GM12865 (cell line): ENCODE results near the gene PELI2.

Experiments used
- DNase-seq: peaks from one replicate; pipeline ENCODE4 v3.0.0; 2010; ENCODE audit warnings: low read depth
- H3K4me3 ChIP-seq: 2 replicates; pipeline ENCODE4 v1.5.1; 2011; ENCODE audit warnings: mild to moderate bottlenecking, low read depth, low read length, control low read depth
- TF ChIP-seq, protein P1 (sequence below): IDR thresholded peaks from 2 replicates; pipeline ENCODE4 v1.5.1; 2011; ENCODE audit warnings: low read length, control low read depth, low read depth, inconsistent platforms; ENCODE audit not compliant: insufficient read depth; ENCODE audit errors: missing control alignments

The PELI2 gene

DNA sequence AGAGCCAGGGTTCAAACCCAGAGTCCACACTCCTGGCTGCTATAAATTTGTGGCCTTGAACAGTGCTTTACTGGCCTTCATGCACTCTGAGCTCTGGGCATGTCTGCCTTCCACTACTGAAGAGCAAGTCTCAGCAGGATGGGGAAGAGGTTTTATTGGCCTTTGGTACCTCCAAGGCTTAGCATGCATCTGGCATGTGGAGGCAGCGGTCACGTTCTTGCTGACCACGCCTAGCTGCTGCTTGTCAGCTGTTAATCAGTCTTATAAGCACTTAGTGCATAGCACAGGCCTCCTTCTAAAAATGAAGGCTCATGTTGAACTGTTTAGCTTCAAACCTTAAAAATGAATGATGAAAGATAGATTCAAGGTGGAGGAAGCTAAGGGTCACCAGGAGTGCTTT lies 177.5 kb downstream of the PELI2 start:
- H3K4me3 ChIP-seq: no peak overlapping the region
- TF ChIP-seq, protein P1, sequence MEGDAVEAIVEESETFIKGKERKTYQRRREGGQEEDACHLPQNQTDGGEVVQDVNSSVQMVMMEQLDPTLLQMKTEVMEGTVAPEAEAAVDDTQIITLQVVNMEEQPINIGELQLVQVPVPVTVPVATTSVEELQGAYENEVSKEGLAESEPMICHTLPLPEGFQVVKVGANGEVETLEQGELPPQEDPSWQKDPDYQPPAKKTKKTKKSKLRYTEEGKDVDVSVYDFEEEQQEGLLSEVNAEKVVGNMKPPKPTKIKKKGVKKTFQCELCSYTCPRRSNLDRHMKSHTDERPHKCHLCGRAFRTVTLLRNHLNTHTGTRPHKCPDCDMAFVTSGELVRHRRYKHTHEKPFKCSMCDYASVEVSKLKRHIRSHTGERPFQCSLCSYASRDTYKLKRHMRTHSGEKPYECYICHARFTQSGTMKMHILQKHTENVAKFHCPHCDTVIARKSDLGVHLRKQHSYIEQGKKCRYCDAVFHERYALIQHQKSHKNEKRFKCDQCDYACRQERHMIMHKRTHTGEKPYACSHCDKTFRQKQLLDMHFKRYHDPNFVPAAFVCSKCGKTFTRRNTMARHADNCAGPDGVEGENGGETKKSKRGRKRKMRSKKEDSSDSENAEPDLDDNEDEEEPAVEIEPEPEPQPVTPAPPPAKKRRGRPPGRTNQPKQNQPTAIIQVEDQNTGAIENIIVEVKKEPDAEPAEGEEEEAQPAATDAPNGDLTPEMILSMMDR: no peak
- no peak for DNase-seq

DNA sequence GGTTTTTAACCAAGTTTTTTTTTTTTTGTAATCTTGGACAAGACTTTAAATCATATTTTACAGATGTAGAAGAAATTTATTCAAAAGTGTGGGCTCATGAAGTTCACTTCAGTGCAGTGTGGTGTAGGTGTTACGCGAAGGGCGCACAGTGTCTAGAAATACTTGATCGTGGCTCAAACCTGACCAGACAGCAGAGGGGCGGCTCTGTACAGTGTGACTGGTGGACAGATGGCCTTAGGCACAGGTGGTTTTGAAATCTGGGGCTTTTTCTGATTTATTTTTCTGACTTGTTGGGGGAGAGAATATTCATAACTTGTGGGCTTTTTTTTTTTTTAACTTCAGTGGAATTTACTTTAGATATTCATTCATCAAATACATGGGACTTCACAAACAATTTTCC lies 179.2 kb downstream of the PELI2 start:
- DNase-seq: no peak
- TF ChIP-seq, protein P1: no peak
- H3K4me3 ChIP-seq: no peak overlapping the region

DNA sequence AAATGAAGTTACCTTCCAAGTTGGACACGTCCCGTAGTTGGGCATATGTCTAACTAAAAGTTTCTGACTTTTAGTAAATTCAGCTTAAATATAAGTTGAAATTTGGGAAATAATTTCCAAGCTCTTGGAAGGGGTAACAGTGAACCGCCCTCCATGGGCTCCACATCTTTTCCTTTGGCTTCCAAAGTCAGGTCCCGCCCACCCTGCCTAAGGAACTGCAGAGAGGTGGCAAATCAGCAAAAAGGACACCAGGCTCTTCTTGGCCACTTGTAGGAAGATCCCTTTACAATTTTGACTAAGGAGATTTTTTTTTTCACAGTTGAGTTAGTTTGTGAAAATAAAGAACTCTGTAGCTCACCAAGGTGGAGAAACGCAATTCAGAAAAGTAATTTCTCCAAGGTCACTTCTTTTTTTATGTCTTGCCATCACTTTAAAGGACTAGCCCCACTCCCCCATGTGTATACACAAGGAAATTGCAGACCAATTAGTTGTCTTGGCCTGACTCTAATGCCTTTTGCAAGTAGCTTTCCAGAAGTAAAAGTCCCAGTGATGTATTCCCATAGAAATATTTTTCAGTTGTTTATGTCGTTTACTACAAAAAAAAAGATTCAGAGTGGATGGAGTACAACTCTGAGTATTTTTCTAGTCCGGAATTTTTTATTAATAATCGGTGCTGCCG lies 181.2 kb downstream of the PELI2 start:
- DNase-seq: no peak
- TF ChIP-seq, protein P1: no peak

DNA sequence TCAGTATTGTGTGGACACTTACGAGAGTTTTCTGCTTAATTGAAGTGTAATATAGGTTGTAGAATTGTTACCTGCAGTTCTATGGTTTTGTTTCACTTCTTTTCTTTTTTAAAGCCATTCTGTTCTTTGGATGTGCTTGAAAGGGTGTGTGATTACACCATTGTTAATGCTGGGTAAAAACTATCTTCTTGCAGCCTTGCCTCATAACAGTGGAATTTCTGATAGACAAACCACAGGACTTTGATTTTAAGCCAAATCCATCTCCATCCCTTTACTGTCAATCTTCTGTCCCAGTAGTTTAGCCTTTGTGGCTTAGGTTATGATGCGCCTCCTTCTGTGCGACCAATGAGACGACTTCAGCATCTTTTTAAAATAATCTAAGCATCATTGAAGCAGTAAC lies 182.3 kb downstream of the PELI2 start:
- TF ChIP-seq, protein P1: no peak
- DNase-seq: no peak
- no peak overlapping the region for H3K4me3 ChIP-seq

More for the DNA sequence above, 181.2 kb downstream of the PELI2 start:
- H3K4me3 ChIP-seq: no peak overlapping the region

DNA sequence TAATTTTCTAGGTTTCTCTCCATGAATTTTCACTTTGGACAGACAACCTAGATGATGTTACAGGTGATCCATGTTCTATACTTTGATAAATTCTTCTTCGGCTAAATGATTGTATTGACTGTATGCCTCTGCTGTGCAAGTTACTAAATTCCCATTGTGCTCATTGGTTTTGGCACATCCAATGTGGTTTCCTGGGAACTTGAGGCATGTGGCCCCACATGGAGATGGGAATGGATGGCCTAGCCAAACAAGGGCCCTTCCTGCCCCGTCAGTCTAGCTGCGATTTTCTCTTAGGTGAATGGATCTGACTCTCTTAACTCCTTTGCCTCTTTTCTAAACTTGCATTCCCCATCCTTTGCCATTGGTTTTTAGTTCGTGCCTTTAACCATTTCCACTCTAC lies 186.2 kb downstream of the PELI2 start:
- DNase-seq: no peak
- TF ChIP-seq, protein P1: no peak

DNA sequence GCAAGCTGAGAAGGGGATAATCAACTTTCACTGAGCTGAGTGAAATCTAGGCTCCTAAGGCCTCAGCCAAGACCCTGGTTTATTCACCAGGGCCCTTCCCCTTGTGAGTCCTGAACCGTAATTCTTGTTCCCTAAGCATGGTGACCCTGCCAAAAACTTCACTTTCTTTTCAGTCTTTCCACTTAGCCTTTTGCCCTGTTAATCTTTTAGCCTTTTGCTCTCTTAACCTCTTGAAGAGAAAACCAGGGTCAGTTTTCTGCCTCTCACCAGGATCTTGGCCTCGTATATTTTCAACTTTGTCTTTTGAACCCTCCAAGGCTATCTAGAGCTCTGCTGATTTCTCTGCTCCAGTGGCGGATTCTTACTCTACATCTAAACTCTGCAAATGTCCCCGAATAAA lies 191.0 kb downstream of the PELI2 start:
- TF ChIP-seq, protein P1: no peak
- DNase-seq: no peak
- H3K4me3 ChIP-seq: no peak overlapping the region

More for the DNA sequence above, 186.2 kb downstream of the PELI2 start:
- H3K4me3 ChIP-seq: no peak overlapping the region

DNA sequence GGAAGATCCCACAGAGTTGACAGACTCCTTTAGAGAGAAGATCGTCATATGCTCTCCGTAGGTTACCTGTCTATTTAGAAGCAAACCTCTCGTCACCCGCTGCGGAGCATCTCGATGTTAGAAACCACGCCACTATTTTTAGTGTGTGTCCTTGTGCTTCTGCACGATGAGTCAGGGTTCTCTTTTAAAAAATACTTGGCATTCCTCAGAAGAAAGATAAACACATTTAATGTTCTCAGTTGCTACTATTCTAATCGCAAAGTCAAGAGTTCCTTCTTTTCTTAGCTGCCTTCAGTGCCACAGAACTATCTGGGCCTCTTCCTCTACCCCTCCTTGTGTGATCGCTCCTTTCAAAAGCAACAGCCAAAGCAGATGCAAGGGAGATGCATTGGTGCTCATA lies 192.4 kb downstream of the PELI2 start:
- H3K4me3 ChIP-seq: no peak overlapping the region
- TF ChIP-seq, protein P1: no peak
- DNase-seq: no peak
